Measurements from ENCODE around the gene CIB1. TPM values are rescaled to one million over a fixed set of nuclear protein-coding genes. Genes with fewer than 3 reads are reported as not detected.
"Not testable (repeated sequence)": the region's sequence is repeated elsewhere in the genome, so short reads cannot be mapped to it uniquely, and the experiment has no call there.

Gene CIB1
- total RNA-seq, 2 experiments from 2014 or later, result 156 to 171 TPM

DNA sequence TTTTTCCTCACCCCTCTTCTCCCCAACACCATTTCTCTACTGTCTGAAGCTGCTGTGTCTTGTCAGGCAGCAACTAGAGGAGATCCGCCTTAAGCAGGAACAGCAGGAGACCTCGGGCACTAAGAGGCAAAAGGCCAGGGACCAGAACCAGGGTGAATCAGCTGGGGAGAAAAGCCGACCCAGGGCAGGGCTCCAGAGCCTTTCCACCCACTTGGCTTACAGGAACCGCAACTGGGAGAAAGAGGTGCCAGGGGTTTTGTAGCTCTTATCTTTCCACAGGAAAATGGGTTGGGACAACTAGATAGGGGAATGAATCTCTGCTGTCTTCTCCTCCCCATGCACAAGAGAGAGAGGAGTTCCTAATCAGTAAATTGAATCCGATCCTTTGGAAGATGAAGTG, 28.7 kb upstream of the CIB1 start:
- intact Hi-C loops (cut with micrococcal nuclease), result loop anchor here (10.0 kb wide), 1 partner anchor 368 kb away; the partner anchor contains the start of gene AP3S2
- no peak for DNase-seq

DNA sequence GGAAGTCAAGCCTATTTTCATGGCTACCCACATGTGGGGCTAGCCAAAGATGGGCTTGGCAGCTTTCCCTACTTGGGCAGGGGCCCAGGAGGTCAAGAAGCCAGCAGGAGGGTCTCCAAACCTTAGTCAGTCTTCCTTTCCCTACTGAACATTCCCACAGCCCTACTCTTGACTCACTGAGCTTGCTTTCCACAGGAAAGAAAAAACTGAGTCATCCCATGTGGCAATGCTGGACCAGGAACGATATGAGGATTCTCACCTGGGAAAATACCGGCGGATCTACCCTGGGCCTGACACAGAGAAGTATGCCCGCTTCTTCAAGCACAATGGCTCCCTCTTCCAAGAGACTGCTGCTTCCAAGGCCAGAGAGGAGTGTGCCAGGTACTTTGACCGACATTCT, 28.1 kb upstream of the CIB1 start:
- Mint-ChIP-seq H3K4me1 (ENCODE audit: low read depth) (peaks cover 8% of the 10 kb centered on the region), H3K36me3 (ENCODE audit: low read depth) (peaks cover 8% of the 10 kb centered on the region), H3K9me3 (no peaks in the 10 kb centered on the region), H3K27me3 (ENCODE audit: low read depth) (no peaks in the 10 kb centered on the region), H3K27ac (no peak overlapping the region), H3K4me3 (no peak overlapping the region)
- CTCF ChIA-PET, result no interaction called here
- no peak for DNase-seq
- intact Hi-C loops (cut with micrococcal nuclease), result loop anchor here (10.0 kb wide), 1 partner anchor 367 kb away; the partner anchor contains the start of gene AP3S2

More for the DNA sequence above, 28.7 kb upstream of the CIB1 start:
- H3K4me3 Mint-ChIP-seq, result no peak overlapping the region
- H3K4me1 Mint-ChIP-seq (ENCODE audit: low read depth), result peaks cover 13% of the 10 kb centered on the region
- CTCF ChIA-PET, result interaction anchor here (0.6 kb wide), 2 partner anchors 253 to 387 kb away, joined by 3 read pairs; no protein-coding TSS in a partner anchor
- no peaks in the 10 kb centered on the region for H3K27me3 Mint-ChIP-seq (ENCODE audit: low read depth)
- peaks cover 10% of the 10 kb centered on the region for H3K36me3 Mint-ChIP-seq (ENCODE audit: low read depth)
- H3K27ac Mint-ChIP-seq, result no peak overlapping the region
- no peaks in the 10 kb centered on the region for H3K9me3 Mint-ChIP-seq

DNA sequence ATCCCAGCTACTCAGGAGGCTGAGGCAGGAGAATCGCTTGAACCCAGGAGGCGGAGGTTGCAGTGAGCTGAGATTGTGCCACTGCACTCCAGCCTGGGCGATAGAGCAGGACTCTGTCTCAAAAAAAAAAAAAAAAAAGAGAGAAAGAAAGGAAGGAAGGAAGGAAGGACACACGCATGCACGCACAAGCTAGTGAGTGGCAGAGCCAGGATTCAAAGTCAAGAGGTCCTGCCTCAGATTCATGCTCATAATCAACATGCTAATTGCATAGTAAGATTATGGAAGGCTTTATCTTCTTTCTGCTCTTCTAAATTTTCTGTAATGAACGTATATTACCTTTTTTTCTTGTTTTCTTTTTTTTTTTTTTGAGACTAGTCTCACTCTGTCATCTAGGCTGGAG, 27.0 kb upstream of the CIB1 start:
- not testable (repeated sequence) for H3K27ac Mint-ChIP-seq; H3K36me3 Mint-ChIP-seq (ENCODE audit: low read depth); DNase-seq; H3K27me3 Mint-ChIP-seq (ENCODE audit: low read depth); H3K4me1 Mint-ChIP-seq (ENCODE audit: low read depth); H3K9me3 Mint-ChIP-seq; H3K4me3 Mint-ChIP-seq
- CTCF ChIA-PET, result interaction anchor here (0.7 kb wide), 1 partner anchor 270 kb away, joined by 6 read pairs; no protein-coding TSS in a partner anchor
- intact Hi-C loops (cut with micrococcal nuclease), result loop anchor here (10.0 kb wide), 1 partner anchor 366 kb away; the partner anchor contains the start of gene AP3S2

DNA sequence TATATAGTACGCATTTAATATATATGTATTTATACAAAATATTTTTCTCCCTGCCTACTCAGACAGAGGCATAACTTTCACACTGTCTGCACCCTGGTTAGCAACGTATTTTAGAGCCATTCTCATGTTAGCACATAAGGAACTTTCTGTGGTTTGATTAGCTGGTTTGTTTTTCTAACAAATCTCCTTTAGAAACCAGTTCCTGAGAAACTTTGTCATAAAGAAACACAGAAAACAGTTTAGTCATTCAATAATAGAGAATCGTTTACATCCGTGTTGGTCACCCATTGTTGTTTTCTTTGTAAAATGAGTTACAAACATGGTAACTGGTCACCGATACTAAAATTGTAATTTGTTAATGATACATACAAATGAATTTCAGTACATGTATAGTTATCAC, 25.8 kb upstream of the CIB1 start:
- H3K36me3 Mint-ChIP-seq (ENCODE audit: low read depth), result no peaks in the 10 kb centered on the region
- peaks cover 4% of the 10 kb centered on the region for H3K4me1 Mint-ChIP-seq (ENCODE audit: low read depth)
- no peak for DNase-seq
- no peaks in the 10 kb centered on the region for H3K27me3 Mint-ChIP-seq (ENCODE audit: low read depth)
- intact Hi-C loops (cut with micrococcal nuclease), result no loop called here
- no peaks in the 10 kb centered on the region for H3K9me3 Mint-ChIP-seq
- no peak overlapping the region for H3K27ac Mint-ChIP-seq
- no peak overlapping the region for H3K4me3 Mint-ChIP-seq
- CTCF ChIA-PET, result interaction anchor here (0.9 kb wide), 1 partner anchor 42 kb away, joined by 5 read pairs; no protein-coding TSS in a partner anchor

DNA sequence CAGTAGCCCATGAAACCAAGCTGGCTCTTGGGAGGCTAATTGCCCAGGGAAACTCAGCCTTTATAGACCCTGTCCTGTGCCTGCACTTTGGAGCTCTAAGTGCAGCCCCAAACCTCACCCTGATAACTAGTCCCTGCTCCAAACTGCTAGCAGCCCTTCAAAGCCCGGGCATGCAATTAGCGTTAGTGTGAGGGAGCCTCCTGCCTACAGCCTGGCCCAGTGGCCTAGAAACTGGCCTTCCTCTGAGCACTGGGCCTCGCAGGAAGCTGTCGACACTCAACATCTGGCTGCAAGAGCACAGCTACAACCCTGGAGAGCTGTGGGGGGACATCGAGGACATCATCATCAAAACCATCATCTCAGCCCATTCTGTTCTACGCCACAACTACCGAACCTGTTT, 24.0 kb upstream of the CIB1 start:
- H3K36me3 Mint-ChIP-seq (ENCODE audit: low read depth), result no peaks in the 10 kb centered on the region
- CTCF ChIA-PET, result interaction anchor here (1.2 kb wide), 1 partner anchor 44 kb away, joined by 3 read pairs; no protein-coding TSS in a partner anchor
- intact Hi-C loops (cut with micrococcal nuclease), result no loop called here
- no peaks in the 10 kb centered on the region for H3K9me3 Mint-ChIP-seq
- H3K4me1 Mint-ChIP-seq (ENCODE audit: low read depth), result no peaks in the 10 kb centered on the region
- H3K27ac Mint-ChIP-seq, result no peak overlapping the region
- H3K4me3 Mint-ChIP-seq, result no peak overlapping the region
- no peak for DNase-seq
- H3K27me3 Mint-ChIP-seq (ENCODE audit: low read depth), result no peaks in the 10 kb centered on the region

DNA sequence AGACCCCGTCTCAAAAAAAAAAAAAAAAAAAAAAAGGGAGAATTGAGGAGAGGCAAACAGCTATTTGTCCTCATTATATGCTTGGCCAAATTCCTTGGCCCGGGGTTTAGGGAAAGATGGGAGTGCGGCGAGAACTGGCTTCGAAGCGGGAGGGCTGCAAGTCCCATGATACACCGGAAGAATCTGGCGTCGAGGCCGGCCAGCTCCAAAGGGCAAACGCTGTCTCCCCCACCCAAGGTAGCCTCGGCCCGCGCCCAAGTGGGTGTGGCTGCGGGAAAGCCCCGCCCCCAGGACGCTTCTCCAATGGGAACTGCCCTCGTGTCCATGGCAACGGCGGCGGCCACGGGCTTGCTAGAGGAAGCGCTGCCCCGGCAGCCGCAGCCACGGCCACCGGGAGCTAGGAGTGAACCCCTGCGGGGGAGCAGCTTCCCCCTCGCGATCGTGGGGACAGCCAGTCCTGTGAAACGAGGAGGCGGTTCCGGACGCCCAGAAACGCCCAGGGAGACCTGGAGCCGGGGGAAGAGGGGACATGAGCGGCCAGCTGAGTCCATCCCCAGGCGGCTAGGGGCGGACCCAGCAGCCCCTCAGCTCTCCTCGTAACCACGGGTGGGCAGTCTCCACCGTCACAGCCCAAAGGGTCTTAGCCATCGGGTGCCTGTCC, 15.6 kb upstream of the CIB1 start, which contains the start of gene TTLL13:
Gene TTLL13, plus strand, starts transcription at position 354 of the 661 bp plus-strand sequence. CDS start 1,075 bp downstream, outside the sequence.
- intact Hi-C loops (cut with micrococcal nuclease), result loop anchor here (2.0 kb wide), 1 partner anchor 15 kb away; the partner anchor contains the start of gene NGRN

DNA sequence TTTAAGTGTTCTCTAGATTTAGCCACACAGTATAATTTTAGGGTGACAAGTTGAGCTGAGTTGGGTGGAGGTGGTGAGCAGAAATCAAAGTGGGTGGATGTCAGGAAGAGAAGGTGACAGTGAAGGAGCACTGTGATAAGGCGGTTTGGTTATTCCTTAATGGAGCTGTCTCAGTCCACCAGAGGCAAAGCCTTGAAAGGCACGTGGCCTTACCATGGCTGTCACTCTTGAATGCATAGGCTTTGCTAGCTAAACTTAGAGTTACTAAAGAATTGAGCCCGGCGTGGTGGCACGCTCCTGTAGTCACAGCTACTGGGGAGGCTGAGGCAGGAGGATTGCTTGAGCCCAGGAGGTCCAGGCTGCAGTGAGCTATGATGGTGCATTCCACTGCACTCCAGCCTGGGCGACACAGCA, 15.1 kb upstream of the CIB1 start:
- intact Hi-C loops (cut with micrococcal nuclease), result loop anchor here (2.0 kb wide), 1 partner anchor 16 kb away; the partner anchor contains the start of gene NGRN
- H3K27me3 Mint-ChIP-seq (ENCODE audit: low read depth), result no peaks in the 10 kb centered on the region
- CTCF ChIA-PET, result interaction anchor here (0.6 to 1.4 kb wide), 3 partner anchors 12 to 217 kb away, joined by 3 to 4 read pairs (median 4); no protein-coding TSS in a partner anchor

More for the DNA sequence above, 15.6 kb upstream of the CIB1 start, which contains the start of gene TTLL13:
- Mint-ChIP-seq H3K27me3 (ENCODE audit: low read depth) (no peaks in the 10 kb centered on the region), H3K4me3 (peak within 1 kb of the TSS; percentile 62), H3K9me3 (no peaks in the 10 kb centered on the region), H3K36me3 (ENCODE audit: low read depth) (no peaks in the 10 kb centered on the region), H3K27ac (peak within 1 kb of the TSS; percentile 5), H3K4me1 (ENCODE audit: low read depth) (peaks cover 13% of the 10 kb centered on the region)
- peak; percentile 87 for DNase-seq
- CTCF ChIA-PET, result interaction anchor here (0.6 to 0.7 kb wide), 2 partner anchors 176 to 217 kb away, joined by 3 to 4 read pairs; no protein-coding TSS in a partner anchor

DNA sequence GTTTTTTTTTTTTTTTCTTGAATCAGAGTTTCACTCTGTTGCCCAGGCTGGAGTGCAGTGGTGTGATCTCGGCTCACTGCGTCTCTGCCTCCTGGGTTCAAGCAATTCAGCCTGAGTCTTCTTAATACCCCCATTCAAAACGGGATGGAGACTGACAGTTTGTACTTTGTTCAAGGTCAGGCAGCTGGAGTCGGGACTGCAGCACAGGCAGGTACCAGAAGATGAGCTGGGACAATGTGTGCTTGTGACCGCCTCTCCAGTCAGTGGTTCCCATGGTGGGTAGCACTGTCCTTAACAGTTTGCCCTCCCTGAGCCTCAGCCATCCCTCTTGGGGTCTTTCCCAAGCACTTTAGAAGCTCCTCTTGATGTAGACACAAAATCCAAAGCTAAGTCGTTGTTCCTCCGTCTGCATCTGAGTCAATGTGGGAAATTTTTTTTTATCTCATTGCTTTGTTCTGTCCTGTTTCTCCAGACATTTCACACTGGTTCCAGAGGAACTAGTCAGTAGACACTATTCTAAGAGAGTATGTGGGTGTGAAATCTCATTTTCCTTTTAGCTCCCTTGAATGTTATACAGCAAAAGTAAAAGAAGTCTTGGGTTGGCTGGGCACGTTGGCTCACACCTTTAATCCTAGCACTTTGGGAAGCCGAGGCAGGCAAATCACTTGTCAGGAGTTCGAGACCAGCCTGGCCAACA, 10.3 kb upstream of the CIB1 start:
- Mint-ChIP-seq H3K4me1 (ENCODE audit: low read depth) (peaks cover 9% of the 10 kb centered on the region), H3K4me3 (no peak overlapping the region)

More for the DNA sequence above, 15.1 kb upstream of the CIB1 start:
- peaks cover 14% of the 10 kb centered on the region for H3K4me1 Mint-ChIP-seq (ENCODE audit: low read depth)
- no peak for DNase-seq
- peak overlapping the region; percentile 62 for H3K4me3 Mint-ChIP-seq
- no peak overlapping the region for H3K27ac Mint-ChIP-seq
- H3K36me3 Mint-ChIP-seq (ENCODE audit: low read depth), result no peaks in the 10 kb centered on the region
- no peaks in the 10 kb centered on the region for H3K9me3 Mint-ChIP-seq

DNA sequence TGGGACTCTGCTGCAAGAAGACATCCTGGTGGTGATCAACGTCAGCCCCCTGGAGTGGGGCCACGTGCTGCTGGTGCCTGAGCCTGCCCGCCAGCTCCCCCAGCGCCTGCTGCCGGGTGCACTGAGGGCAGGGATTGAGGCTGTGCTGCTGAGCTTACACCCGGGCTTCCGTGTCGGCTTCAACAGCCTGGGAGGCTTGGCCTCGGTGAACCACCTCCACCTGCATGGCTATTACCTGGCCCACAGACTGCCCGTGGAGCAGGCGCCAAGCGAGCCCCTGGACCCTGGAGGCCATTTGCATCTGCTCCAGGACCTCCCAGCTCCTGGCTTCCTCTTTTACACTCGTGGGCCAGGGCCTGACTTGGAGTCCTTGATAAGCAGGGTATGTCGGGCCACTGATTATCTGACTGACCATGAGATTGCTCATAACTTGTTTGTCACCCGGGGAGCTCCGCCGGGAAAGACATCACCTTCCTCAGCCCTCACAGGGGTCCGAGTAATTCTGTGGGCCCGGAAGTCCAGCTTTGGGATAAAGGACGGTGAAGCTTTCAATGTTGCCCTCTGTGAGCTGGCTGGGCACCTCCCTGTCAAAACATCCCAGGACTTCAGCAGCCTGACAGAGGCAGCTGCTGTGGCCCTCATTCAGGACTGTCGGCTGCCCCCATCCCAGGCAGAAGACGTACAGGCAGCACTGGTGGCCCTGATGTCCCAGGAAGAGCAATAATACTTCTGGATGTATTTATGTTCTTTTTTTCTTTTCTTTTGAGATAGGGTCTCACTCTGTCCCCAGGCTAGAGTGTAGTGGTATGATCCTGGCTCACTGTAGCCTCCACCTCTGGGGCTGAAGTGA, 7.8 kb upstream of the CIB1 start:
- intact Hi-C loops (cut with micrococcal nuclease), result no loop called here
- Mint-ChIP-seq H3K4me1 (ENCODE audit: low read depth) (peaks cover 7% of the 10 kb centered on the region), H3K4me3 (no peak overlapping the region), H3K27me3 (ENCODE audit: low read depth) (no peaks in the 10 kb centered on the region), H3K36me3 (ENCODE audit: low read depth) (peaks cover 9% of the 10 kb centered on the region), H3K9me3 (no peaks in the 10 kb centered on the region), H3K27ac (no peak overlapping the region)
- CTCF ChIA-PET, result interaction anchor here (0.6 kb wide), 1 partner anchor 675 kb away, joined by 3 read pairs; no protein-coding TSS in a partner anchor
- no peak for DNase-seq

More for the DNA sequence above, 10.3 kb upstream of the CIB1 start:
- H3K27me3 Mint-ChIP-seq (ENCODE audit: low read depth), result no peaks in the 10 kb centered on the region
- DNase-seq, result no peak
- intact Hi-C loops (cut with micrococcal nuclease), result no loop called here
- peaks cover 4% of the 10 kb centered on the region for H3K36me3 Mint-ChIP-seq (ENCODE audit: low read depth)
- CTCF ChIA-PET, result interaction anchor here (0.6 to 1.6 kb wide), 2 partner anchors 57 to 427 kb away, joined by 3 to 4 read pairs; no protein-coding TSS in a partner anchor
- H3K27ac Mint-ChIP-seq, result no peak overlapping the region
- H3K9me3 Mint-ChIP-seq, result no peaks in the 10 kb centered on the region

DNA sequence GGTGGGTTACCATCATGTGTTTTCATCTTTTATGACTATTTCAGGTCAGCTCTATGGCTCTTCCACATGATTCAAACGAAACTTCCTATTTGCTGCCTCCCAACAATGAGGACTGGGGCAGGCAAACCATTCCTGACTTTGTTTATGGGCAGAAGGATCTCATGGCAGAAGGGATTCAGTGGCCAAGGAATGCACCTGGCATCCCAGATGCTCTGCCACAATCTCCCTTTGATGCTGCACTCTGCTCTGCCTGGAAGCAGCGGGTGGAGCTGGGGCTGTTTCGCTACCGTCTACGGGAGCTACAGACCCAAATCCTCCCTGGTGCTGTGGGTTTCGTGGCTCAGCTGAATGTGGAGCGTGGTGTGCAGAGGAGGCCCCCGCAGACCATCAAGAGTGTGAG, 7.1 kb upstream of the CIB1 start:
- intact Hi-C loops (cut with micrococcal nuclease), result no loop called here
- H3K4me3 Mint-ChIP-seq, result no peak overlapping the region
- no peak for DNase-seq
- H3K4me1 Mint-ChIP-seq (ENCODE audit: low read depth), result peaks cover 7% of the 10 kb centered on the region
- CTCF ChIA-PET, result interaction anchor here (0.6 kb wide), 1 partner anchor 676 kb away, joined by 3 read pairs; no protein-coding TSS in a partner anchor
- H3K27me3 Mint-ChIP-seq (ENCODE audit: low read depth), result no peaks in the 10 kb centered on the region
- H3K36me3 Mint-ChIP-seq (ENCODE audit: low read depth), result peaks cover 13% of the 10 kb centered on the region
- H3K27ac Mint-ChIP-seq, result no peak overlapping the region
- no peaks in the 10 kb centered on the region for H3K9me3 Mint-ChIP-seq

DNA sequence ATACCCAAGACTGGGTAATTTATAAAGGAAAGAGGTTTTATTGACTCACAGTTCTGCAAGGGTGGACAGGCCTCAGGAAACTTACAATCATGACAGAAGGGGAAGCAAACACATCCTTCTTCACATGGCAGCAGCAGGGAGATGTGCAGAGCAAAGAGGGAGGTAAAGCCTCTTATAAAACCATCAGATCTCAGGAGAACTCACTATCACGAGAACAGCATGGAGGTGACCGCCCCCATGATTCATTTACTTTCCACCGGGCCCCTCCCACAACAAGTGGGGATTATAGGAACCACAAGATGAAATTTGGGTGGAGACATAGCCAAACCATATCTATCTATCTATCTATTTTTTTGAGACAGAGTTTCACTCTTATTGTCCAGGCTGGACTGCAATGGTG, 5.6 kb upstream of the CIB1 start:
- H3K4me1 Mint-ChIP-seq (ENCODE audit: low read depth), result peaks cover 15% of the 10 kb centered on the region
- peaks cover 13% of the 10 kb centered on the region for H3K36me3 Mint-ChIP-seq (ENCODE audit: low read depth)
- peak overlapping the region; percentile 24 for H3K27ac Mint-ChIP-seq
- CTCF ChIA-PET, result no interaction called here
- no peak overlapping the region for H3K4me3 Mint-ChIP-seq
- DNase-seq, result no peak
- intact Hi-C loops (cut with micrococcal nuclease), result no loop called here
- H3K9me3 Mint-ChIP-seq, result no peaks in the 10 kb centered on the region
- no peaks in the 10 kb centered on the region for H3K27me3 Mint-ChIP-seq (ENCODE audit: low read depth)
